H9 (cell line): Measurements from ENCODE around the gene LIPE. TPM values are rescaled to one million over a fixed set of nuclear protein-coding genes. Genes with fewer than 3 reads are reported as not detected.

Source experiments
- DNase-seq: peaks from one replicate; pipeline ENCODE4 v3.0.0-alpha.2; 2017
- H2AFZ ChIP-seq: one replicate; pipeline ENCODE4 v1.6.1; 2013; ENCODE audit warnings: mild to moderate bottlenecking, low read length, control low read depth, moderate library complexity
- H2AK5ac ChIP-seq: 2 replicates; pipeline ENCODE4 v1.6.1; 2013; ENCODE audit warnings: low read length, control low read depth, mixed read lengths; ENCODE audit not compliant: insufficient read length
- H2BK120ac ChIP-seq: one replicate; pipeline ENCODE4 v1.6.1; 2013; ENCODE audit warnings: low read depth, mild to moderate bottlenecking, low read length, control low read depth, inconsistent platforms; ENCODE audit not compliant: poor library complexity, severe bottlenecking
- H2BK12ac ChIP-seq: 2 replicates; pipeline ENCODE4 v1.6.1; 2013; ENCODE audit warnings: low read length, control low read depth, mixed read lengths, low read depth; ENCODE audit not compliant: insufficient read length
- H2BK15ac ChIP-seq: 2 replicates; pipeline ENCODE4 v1.6.1; 2013; ENCODE audit warnings: low read depth, low read length, control low read depth
- H2BK20ac ChIP-seq: one replicate; pipeline ENCODE4 v1.6.1; 2013; ENCODE audit warnings: low read depth, mild to moderate bottlenecking, low read length, control low read depth, inconsistent platforms; ENCODE audit not compliant: poor library complexity, severe bottlenecking
- H2BK5ac ChIP-seq: 2 replicates; pipeline ENCODE4 v1.6.1; 2013; ENCODE audit warnings: low read length, control low read depth, mixed read lengths; ENCODE audit not compliant: insufficient read length
- H3K14ac ChIP-seq: 2 replicates; pipeline ENCODE4 v1.6.1; 2013; ENCODE audit warnings: low read length, control low read depth; ENCODE audit not compliant: insufficient read depth
- H3K18ac ChIP-seq: 2 replicates; pipeline ENCODE4 v1.6.1; 2013; ENCODE audit warnings: low read depth, mild to moderate bottlenecking, mixed read lengths, low read length, control low read depth; ENCODE audit not compliant: insufficient read length
- H3K23ac ChIP-seq: 2 replicates; pipeline ENCODE4 v1.6.1; 2013; ENCODE audit warnings: low read length, control low read depth, mixed read lengths, low read depth; ENCODE audit not compliant: insufficient read length
- H3K23me2 ChIP-seq: 2 replicates; pipeline ENCODE4 v1.6.1; 2013; ENCODE audit warnings: low read depth, mild to moderate bottlenecking, mixed read lengths, low read length, control low read depth; ENCODE audit not compliant: insufficient read length, poor library complexity, severe bottlenecking
- H3K27ac ChIP-seq: 2 replicates; pipeline ENCODE4 v1.5.1; 2013; ENCODE audit warnings: low read length, control low read depth, mixed read lengths, low read depth; ENCODE audit not compliant: insufficient read length
- H3K27me3 ChIP-seq: 2 replicates; pipeline ENCODE4 v1.6.1; 2013; ENCODE audit warnings: low read length, control low read depth, inconsistent platforms; ENCODE audit not compliant: insufficient read depth
- H3K4ac ChIP-seq: 2 replicates; pipeline ENCODE4 v1.6.1; 2013; ENCODE audit warnings: low read depth, mild to moderate bottlenecking, control low read depth, inconsistent platforms, low read length, moderate library complexity
- H3K4me1 ChIP-seq: 2 replicates; pipeline ENCODE4 v1.6.1; 2013; ENCODE audit warnings: low read length, control low read depth, inconsistent platforms; ENCODE audit not compliant: insufficient read depth
- H3K4me2 ChIP-seq: 2 replicates; pipeline ENCODE4 v1.6.1; 2013; ENCODE audit warnings: low read length, control low read depth, mixed read lengths; ENCODE audit not compliant: insufficient read length, insufficient read depth
- H3K56ac ChIP-seq: 2 replicates; pipeline ENCODE4 v1.6.1; 2013; ENCODE audit warnings: low read depth, mild to moderate bottlenecking, mixed read lengths, low read length, control low read depth; ENCODE audit not compliant: insufficient read length
- H3K79me1 ChIP-seq: 2 replicates; pipeline ENCODE4 v1.6.1; 2013; ENCODE audit warnings: low read depth, mild to moderate bottlenecking, moderate library complexity, low read length, control low read depth, inconsistent platforms; ENCODE audit not compliant: insufficient read depth, poor library complexity, severe bottlenecking
- H3K79me2 ChIP-seq: 2 replicates; pipeline ENCODE4 v1.6.1; 2013; ENCODE audit warnings: low read length, control low read depth, inconsistent platforms; ENCODE audit not compliant: insufficient read depth
- H3K9ac ChIP-seq: 2 replicates; pipeline ENCODE4 v1.6.1; 2013; ENCODE audit warnings: low read length, control low read depth, mixed read lengths; ENCODE audit not compliant: insufficient read length; ENCODE audit errors: extremely low read depth
- H3K9me3 ChIP-seq: one replicate; pipeline ENCODE4 v1.6.1; 2013; ENCODE audit warnings: low read depth, low read length, inconsistent platforms; ENCODE audit not compliant: control insufficient read depth
- H3T11ph ChIP-seq: one replicate; pipeline ENCODE4 v1.6.1; 2013; ENCODE audit warnings: mild to moderate bottlenecking, low read length, control low read depth, inconsistent platforms
- H4K20me1 ChIP-seq: one replicate; pipeline ENCODE4 v1.6.1; 2013; ENCODE audit not compliant: control insufficient read depth, insufficient read length, insufficient read depth
- H4K5ac ChIP-seq: 2 replicates; pipeline ENCODE4 v1.6.1; 2013; ENCODE audit warnings: low read depth, mild to moderate bottlenecking, mixed read lengths, low read length, control low read depth; ENCODE audit not compliant: insufficient read length
- H4K8ac ChIP-seq: replicated peaks from 2 replicates; pipeline ENCODE4 v1.6.1; 2013; ENCODE audit warnings: low read length, control low read depth, mixed read lengths, low read depth; ENCODE audit not compliant: insufficient read length
- H4K91ac ChIP-seq: 2 replicates; pipeline ENCODE4 v1.6.1; 2013; ENCODE audit warnings: low read depth, mild to moderate bottlenecking, moderate library complexity, mixed read lengths, low read length, control low read depth; ENCODE audit not compliant: insufficient read length
- H3K27ac Mint-ChIP-seq, 3 experiments: 2 replicates in 2 of 3; 3 replicates in 1 of 3; pipeline ENCODE4 v1.8.0; 2020 to 2021; ENCODE audit warnings: mixed read lengths in 3 of 3, mild to moderate bottlenecking in 1 of 3, moderate library complexity in 1 of 3
- H3K27me3 Mint-ChIP-seq: 2 replicates; pipeline ENCODE4 v1.8.0; 2021; ENCODE audit warnings: low read depth, mild to moderate bottlenecking, moderate library complexity, mixed read lengths
- H3K36me3 Mint-ChIP-seq, 3 experiments: 2 replicates in 2 of 3; 3 replicates in 1 of 3; pipeline ENCODE4 v1.8.0; 2020 to 2021; ENCODE audit warnings: low read depth in 3 of 3, mixed read lengths in 3 of 3; ENCODE audit not compliant: insufficient read depth in 1 of 3
- H3K4me1 Mint-ChIP-seq, 2 experiments: 2 replicates each; pipeline ENCODE4 v1.8.0; 2020; ENCODE audit warnings: mixed read lengths in 2 of 2
- H3K4me3 Mint-ChIP-seq, 2 experiments: 2 replicates in 1 of 2; 3 replicates in 1 of 2; pipeline ENCODE4 v1.8.0; 2020 to 2021; ENCODE audit warnings: mild to moderate bottlenecking in 2 of 2, mixed read lengths in 2 of 2, moderate library complexity in 1 of 2
- H3K9me3 Mint-ChIP-seq, 2 experiments: 2 replicates in 1 of 2; 3 replicates in 1 of 2; pipeline ENCODE4 v1.8.0; 2020; ENCODE audit warnings: mild to moderate bottlenecking in 2 of 2, mixed read lengths in 2 of 2, moderate library complexity in 1 of 2
- WGBS: extraction: QIAGEN DNeasy Blood & Tissue Kit; methylation state at CpG from one replicate; pipeline ENCODE4 v1.1.7; 2013; ENCODE audit warnings: missing lambda C conversion rate, low lambda C conversion rate, mixed read lengths; ENCODE audit not compliant: insufficient read length; ENCODE audit errors: extremely low coverage; 5-methylcytosine and 5-hydroxymethylcytosine counted together
- total RNA-seq: library from RNA; stranded (reverse); gene quantifications from 2 replicates; pipeline ENCODE4 v1.2.1, GENCODE V29; 2021
- TF ChIP-seq, protein P1 (sequence below): fragments of 200-600 bp; sonication (generic); conservative IDR thresholded peaks from 3 replicates; pipeline ENCODE4 v1.8.0; 2021; ENCODE audit warnings: antibody characterized with exemption, mild to moderate bottlenecking

The LIPE gene
- total RNA-seq, 1 experiment from 2014 or later = 6.3 TPM

GRCh38 chr19:42441049-42441445 lies 13.9 kb upstream of the LIPE start:
- H3K4me3 Mint-ChIP-seq = no peak overlapping the region
- no peaks in the 10 kb centered on the region for H3K79me1 ChIP-seq
- no peak overlapping the region for H3K23ac ChIP-seq
- H2AFZ ChIP-seq = no peak overlapping the region
- H2BK12ac ChIP-seq = no peak overlapping the region
- H3K27ac ChIP-seq = no peak overlapping the region
- no peaks in the 10 kb centered on the region; the same call in 1 of the 2 replicates for H3K4me1 ChIP-seq
- H3K18ac ChIP-seq = no peak overlapping the region
- no peaks in the 10 kb centered on the region for H3K27me3 ChIP-seq
- H3T11ph ChIP-seq = no peak overlapping the region
- H3K27ac Mint-ChIP-seq = no peak overlapping the region
- peaks cover 37 to 42% of the 10 kb centered on the region in 2 experiments for H3K4me1 Mint-ChIP-seq
- H2AK5ac ChIP-seq = no peak overlapping the region
- H2BK15ac ChIP-seq = no peak overlapping the region
- no peaks in the 10 kb centered on the region for H3K9me3 ChIP-seq
- peaks cover 31% of the 10 kb centered on the region for H3K27me3 Mint-ChIP-seq
- H3K14ac ChIP-seq = no peak overlapping the region
- TF ChIP-seq, protein P1, sequence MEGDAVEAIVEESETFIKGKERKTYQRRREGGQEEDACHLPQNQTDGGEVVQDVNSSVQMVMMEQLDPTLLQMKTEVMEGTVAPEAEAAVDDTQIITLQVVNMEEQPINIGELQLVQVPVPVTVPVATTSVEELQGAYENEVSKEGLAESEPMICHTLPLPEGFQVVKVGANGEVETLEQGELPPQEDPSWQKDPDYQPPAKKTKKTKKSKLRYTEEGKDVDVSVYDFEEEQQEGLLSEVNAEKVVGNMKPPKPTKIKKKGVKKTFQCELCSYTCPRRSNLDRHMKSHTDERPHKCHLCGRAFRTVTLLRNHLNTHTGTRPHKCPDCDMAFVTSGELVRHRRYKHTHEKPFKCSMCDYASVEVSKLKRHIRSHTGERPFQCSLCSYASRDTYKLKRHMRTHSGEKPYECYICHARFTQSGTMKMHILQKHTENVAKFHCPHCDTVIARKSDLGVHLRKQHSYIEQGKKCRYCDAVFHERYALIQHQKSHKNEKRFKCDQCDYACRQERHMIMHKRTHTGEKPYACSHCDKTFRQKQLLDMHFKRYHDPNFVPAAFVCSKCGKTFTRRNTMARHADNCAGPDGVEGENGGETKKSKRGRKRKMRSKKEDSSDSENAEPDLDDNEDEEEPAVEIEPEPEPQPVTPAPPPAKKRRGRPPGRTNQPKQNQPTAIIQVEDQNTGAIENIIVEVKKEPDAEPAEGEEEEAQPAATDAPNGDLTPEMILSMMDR = no peak
- H3K23me2 ChIP-seq = no peaks in the 10 kb centered on the region
- WGBS = no CpG with 5 or more reads among the region's 2 CpGs
- H2BK120ac ChIP-seq = no peak overlapping the region
- H3K4ac ChIP-seq = no peak overlapping the region
- no peaks in the 10 kb centered on the region for H3K36me3 Mint-ChIP-seq
- DNase-seq = no peak
- H3K56ac ChIP-seq = no peak overlapping the region
- no peak overlapping the region for H4K5ac ChIP-seq
- H2BK5ac ChIP-seq = no peak overlapping the region
- H4K20me1 ChIP-seq = no peaks in the 10 kb centered on the region
- H3K9ac ChIP-seq = no peak overlapping the region
- no peak overlapping the region for H4K8ac ChIP-seq
- no peaks in the 10 kb centered on the region for H3K79me2 ChIP-seq
- H2BK20ac ChIP-seq = no peak overlapping the region
- H3K9me3 Mint-ChIP-seq = no peaks in the 10 kb centered on the region
- no peak overlapping the region for H4K91ac ChIP-seq
- H3K4me2 ChIP-seq = no peak overlapping the region
